Glomerular visceral epithelial cell (primary cell): Measurements from ENCODE around the gene SEC23B.
"Not testable (repeated sequence)": the region's sequence is repeated elsewhere in the genome, so short reads cannot be mapped to it uniquely, and the experiment has no call there.

ENCODE experiments used
- DNase-seq: peaks from one replicate; pipeline ENCODE4 v3.0.0-alpha.2; 2016; ENCODE audit errors: extremely low spot score

SEC23B gene

DNA sequence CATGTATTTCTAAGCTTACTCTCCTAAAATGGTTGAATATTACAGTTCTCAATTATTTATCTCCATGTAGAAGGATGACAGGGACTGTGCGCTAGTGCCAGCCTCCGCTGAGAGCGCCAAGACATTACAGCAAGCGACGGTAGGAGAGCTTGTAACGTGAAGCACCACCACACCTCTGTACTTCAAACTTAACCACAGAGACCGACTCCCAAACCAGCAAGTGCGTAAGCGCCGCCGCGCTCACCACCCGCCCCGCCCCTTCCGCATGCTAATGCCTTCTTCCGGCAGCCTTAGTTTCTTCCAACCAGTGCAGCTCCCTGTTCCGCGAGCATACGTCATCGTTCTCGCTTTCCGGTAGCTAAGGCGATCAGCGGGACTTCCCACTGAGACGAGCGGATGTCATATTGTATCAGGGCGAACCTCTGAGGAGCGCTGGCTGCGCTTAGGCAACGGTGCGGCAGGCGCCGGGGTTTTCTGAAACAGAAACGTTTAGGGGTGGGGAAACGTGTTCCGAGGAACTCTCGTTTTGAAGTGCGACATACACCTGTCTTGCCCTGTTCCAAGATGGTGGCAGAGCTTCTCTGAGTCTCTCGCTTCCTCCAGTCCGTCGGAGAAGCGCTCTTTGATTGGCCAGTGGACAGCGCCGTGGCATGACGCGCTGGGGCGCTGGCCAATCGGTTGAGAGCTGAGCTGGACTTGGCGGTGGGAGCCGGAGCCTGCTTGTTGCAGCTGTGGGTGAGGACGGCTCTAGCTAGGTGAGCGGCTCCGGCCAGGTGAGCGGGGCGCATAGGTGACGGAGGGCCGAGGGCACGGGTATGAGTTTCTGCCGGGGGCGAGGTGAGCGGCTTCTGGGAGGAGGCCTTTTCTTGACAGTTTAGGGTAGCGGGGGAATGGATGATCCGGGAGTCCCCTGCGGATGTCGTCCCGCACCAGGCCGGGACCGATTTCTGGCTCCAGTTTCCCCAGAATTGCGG lies at the start of gene SEC23B:
SEC23B (plus strand) TSS at position 723 of the 974 bp plus-strand sequence. CDS start 2,896 bp downstream, outside the sequence.
- peak; percentile 97 for DNase-seq

DNA sequence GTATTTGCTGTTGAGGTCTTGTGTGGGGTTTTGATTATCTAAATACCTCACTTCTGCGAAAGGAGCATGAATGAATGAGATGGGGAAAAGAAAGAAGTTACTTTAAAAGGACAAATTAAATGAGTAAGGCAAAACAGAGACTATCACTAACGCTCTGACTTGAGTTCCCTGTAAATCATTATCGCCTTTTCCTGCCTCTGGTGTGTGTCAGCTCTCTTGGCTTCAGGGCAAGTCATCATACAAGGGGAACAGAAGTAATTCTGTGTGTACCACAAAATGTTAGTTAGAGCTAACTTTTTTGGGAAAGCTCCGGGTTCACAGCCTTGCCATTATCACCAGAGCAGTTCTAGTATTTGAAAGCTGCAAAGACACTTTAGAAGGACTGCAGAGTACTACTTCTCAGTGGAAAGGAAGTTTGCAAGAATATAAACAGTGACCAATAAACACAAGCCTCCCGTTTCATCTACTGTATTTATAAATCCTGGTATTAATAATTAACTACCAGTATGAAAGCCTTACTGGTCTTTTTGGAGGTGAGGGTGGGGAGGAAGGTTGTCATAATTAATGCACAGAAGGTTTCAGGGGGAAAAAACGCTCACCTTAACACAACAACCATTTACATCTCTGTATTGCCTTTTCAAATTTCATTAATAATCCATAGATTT lies 42.1 kb upstream of the SEC23B start:
- peak; percentile 44 for DNase-seq

DNA sequence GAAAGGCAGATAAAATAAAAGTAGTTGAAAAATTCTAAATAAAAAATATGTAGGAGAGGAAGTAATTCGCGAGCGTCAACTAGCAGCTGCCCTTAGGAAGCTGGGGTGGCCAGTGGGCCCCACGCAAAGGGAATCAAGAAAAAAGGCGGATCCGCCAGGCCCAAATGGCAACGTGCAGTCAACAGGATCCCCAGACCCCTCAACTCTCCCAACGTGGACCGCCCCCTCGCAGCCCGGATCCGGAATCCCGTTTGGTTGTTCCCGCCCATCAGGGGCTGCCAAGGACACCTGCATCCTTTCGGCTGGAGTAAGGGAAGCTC lies 41.2 kb upstream of the SEC23B start:
- no peak for DNase-seq

DNA sequence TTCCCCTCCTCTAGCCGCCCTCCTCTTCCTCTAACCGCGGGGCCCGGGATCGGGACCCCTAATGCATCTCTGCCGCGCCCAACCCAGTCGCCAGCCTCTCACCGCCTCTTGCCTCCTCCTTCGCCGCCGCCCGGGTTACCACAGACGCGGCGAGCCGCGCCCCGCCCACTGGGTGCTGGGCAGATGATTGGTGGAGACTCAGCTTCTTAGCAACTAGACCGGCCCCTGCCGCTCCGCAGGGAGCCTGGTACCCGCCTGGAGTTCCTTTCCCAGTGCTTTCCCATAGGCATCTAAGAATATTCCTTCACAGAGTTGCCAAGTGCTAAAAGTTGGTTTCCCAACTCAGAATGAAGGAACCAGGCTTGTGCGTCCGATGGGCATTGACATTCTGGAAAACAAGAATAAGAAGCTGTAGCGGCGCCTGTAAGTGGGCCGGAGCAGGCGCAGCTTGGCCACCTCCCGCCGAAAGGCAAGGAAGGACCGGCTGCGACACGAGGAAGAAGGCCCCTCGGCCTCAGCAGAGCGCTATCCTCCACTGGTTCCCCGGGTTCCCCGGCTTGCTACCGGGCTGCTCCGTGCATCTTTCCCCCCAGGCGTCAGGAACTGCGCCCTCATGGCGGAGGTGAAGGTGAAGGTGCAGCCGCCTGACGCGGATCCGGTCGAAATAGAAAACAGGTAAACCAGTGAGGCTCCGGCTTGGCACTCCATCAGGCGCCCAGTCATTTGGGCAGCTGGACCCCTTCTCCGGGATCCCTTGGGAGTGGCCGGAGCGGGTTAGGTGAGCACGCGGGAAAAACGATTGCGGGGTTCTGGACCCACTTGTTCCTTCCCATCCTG lies 40.6 kb upstream of the SEC23B start, which contains the start of the genes DZANK1 and POLR3F:
DZANK1 (minus strand) TSS at position 137 of the 837 bp plus-strand sequence. CDS start 1,672 bp downstream, outside the sequence.
POLR3F (plus strand) TSS at position 497 of the 837 bp plus-strand sequence; CDS start at position 614, 117 bp downstream.
- peak; percentile 97 for DNase-seq

DNA sequence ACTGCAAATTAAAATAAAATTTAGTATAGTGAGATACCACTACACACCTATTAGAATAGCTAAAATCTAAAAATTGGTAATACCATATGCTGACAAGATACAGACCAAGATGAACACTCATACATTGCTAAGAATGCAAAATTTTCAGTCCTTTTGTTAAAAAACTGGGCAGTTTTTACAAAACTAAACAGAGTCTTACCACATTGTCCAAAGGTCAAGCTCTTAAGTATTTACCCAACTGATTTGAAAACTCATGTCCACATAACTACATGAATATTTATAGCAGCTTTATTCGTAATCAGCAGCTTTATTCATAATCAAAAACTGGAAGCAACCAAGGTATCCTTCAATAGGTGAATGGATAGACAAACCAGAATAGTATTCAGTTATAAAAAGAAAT lies 30.5 kb upstream of the SEC23B start:
- no peak for DNase-seq

DNA sequence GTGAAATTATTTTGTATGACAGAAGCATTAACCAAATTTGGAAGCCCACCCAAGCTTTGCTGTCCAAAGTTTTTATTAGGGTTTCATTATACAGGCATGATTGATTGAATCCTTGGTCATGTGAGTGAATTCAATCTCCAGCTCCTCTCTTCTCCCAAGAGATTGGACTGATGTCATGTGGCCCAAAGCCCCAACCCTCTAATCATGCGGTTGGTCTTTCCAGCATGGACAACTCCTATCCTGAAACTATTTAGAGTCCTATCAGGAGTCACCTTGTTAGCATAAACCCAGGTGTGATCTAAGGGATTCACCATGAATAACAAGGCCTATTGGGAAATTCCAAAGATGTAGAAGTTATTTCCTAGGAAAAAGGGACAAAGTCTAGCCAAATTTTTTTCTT lies 29.9 kb upstream of the SEC23B start:
- no peak for DNase-seq

DNA sequence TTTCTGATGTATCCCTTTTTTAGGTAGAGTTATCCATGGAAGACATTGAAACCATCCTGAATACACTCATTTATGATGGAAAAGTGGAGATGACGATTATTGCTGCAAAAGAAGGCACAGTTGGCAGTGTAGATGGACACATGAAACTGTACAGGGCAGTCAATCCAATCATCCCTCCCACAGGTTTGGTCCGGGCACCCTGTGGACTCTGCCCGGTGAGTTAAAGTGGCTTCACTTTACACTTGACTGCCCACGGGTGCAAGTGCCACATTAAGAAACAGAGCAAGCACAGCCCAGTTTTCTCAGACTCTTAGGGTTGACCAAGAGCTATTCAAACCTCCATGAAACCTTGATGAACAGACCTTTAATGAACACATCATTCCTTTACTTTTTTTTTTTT lies 26.1 kb upstream of the SEC23B start:
- DNase-seq = no peak

DNA sequence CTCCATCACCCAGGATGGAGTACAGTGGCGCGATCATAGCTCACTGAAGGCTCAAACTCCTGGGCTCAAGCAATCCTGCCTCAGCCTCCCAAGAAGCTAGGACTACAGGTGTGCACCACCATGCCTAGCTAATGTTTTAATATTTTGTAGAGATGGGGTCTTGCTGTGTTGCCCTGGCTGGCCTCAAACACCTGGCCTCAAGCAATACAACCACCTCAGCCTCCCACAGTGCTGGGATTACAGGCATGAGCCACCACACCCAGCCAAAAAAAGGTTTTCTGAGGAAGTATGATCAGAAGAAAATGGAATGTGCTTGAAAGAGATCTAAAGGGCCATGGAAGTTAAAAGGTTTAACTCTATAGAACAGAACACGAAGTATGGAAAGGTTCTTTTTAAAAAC lies 19.4 kb upstream of the SEC23B start:
- no peak for DNase-seq

DNA sequence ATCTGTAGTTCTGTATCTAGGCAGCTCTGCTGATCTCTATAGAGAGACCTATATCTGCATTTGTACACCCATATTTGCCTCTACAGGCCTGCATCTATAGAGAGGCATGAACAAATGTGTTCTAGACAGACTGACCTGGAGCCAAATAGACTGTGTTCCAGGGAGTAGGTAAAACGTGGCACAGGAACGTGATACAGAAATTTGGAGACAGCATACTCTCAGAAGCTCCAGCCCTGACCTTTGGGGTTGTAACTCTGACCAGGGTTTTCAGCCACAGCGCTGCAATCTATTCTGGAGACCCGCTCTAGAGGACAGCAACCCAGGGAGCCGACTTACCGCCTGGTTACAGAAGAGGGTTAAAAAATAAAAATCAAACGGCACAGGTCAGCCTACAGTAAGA lies 11.7 kb upstream of the SEC23B start:
- DNase-seq = peak; percentile 13

DNA sequence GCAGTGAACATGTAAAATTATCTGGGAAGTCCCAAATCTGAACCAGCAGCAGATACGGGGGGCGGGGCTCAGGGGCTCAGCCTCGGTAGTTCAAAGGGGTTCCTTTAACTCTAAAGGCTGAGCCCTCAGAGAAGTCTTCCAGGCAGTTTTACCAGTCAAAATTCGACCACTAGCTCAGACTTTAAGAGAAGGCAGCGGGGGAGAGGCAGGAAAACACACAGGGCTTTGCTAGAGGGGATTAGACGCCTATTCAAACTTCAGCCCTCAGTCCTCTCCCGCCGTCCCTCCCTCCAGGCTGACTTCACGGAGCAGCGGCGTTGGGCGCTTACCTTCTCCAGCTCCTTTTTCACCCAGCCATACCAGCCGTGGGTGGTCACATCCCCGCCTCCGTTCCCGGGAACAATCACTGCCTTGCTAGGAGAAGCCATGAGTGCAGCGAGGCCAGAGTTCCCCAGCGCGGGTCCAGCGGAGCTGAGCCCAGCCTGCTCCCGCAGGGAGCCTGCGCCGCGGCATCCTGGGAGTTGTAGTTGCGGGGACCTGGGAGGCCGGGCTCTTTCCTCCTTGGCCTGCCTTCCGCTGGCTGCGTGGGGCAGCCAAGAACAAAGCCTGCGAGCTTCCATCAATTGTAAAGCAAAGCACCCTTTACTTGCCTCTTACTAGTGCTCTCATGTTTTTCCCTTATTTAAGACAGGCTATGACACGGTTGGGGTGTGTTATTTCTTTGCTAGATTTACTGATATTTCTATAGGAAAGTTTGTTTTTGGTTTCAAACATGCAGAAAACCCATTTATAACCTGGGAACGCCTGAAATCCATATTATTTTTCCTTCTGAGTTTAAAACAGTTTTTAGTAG lies 10.8 kb upstream of the SEC23B start, which contains the start of gene RBBP9:
RBBP9 (minus strand) TSS at position 486 of the 853 bp plus-strand sequence; CDS start at position 428, 58 bp downstream.
- peak; percentile 85 for DNase-seq

DNA sequence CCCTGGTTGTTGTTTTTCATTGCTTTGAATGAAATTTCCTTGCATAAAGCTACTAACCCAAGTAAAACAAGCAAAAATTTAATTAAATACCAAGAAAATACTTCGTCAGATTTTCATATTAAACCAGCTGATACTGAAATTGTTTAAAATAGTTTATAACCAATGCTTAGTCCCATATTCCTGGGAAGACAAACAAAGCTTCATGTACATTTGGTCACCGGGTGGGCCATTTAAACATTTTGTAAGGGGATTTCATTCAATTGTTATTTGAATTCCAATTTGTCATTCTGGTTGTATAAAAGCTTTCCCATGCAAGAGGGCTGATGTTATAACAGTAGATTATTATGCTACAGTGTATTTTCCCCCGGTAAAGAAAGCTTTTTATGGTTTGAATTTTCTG lies 10.1 kb upstream of the SEC23B start:
- DNase-seq = no peak

DNA sequence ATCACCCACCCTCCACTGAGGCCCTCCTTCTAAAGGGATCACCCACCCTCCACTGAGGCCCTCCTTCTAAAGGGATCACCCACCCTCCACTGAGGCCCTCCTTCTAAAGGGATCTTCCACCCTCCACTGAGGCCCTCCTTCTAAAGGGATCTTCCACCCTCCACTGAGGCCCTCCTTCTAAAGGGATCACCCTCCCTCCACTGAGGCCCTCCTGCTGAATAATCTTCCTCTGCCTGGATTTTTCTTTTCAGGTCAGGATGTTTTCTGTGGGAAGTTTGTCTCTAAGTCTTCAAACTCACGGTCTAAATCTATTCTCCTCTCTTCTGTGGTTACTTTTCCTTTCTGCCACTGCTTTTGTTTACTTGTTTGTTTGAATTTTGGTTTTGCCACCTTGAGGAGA lies 6.1 kb upstream of the SEC23B start:
- not testable (repeated sequence) for DNase-seq

DNA sequence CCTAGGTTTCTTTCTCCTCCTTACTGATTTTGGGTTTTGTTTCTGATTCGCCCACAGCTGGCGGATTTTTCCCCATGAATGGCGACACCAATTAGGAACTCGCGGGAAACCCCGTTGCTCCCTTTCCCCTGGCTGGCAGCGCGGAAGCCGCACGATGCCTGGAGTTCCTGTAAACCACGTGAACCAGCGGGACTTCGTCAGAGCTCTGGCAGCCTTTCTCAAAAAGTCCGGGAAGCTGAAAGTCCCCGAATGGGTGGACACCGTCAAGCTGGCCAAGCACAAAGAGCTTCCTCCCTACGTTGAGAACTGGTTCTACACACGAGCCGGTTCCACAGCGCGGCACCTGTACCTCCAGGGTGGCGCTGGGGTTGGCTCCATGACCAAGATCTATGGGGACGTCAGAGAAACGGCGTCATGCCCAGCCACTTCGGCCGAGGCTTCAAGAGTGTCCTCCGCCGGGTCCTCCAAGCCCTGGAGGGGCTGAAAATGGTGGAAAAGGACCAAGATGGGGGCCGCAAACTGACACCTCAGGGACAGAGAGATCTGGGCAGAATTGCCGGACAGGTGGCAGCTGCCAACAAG lies 3.2 kb upstream of the SEC23B start:
- no peak for DNase-seq

DNA sequence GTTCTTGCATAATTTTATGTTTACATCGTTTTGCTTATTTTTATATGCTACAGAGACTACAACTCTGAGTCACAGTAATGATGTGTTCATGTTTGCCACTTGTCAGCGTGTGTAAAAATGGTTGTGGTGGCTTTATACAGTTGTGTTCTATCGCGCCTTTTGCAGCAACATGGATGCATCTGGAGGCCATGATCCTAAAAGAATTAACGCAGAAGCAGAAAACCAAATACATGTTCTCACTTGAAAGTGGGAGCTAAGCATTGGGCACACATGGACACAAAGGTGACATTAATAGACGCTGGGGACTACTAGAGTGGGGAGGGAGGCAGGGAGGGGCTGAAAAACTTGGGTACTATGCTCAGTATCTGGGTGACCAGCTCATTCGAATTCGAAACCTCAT lies 996 bp upstream of the SEC23B start:
- no peak for DNase-seq

DNA sequence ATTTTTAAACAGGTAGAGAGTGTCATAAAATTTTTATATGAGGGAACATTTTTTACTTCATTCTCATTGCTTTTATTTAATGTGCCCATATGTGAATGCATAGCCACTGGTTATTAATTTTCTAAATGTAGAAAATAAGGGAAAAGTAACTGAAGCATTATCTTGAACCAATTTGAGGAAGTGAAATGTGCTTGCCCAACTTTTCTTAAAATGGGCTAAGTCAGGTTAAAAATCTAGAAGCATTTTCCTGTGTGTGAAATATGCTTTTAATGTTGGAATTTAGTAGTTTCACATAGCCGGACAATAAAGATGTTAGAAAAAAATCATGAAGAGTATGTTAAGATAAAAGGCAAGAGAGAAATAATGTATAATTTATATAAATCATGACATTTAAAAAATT lies 3.8 kb downstream of the SEC23B start:
- no peak for DNase-seq

DNA sequence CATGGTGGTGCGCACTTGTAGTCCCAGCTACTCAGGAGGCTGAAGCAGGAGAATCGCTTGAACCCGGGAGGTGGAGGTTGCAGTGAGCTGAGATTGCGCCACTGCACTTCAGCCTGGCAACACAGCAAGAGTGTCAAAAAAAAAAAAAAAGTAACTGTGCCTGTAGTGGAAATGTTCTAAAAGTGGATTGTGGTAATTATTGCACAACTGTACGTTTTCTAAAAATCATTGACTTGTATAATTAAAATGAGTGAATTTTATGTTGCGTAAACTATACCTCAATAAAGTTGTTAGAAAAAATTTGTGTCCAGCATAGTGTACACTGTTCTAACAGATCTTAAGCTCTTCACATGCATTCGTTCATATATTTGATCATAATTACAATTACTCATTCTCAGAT lies 5.5 kb downstream of the SEC23B start:
- no peak for DNase-seq

DNA sequence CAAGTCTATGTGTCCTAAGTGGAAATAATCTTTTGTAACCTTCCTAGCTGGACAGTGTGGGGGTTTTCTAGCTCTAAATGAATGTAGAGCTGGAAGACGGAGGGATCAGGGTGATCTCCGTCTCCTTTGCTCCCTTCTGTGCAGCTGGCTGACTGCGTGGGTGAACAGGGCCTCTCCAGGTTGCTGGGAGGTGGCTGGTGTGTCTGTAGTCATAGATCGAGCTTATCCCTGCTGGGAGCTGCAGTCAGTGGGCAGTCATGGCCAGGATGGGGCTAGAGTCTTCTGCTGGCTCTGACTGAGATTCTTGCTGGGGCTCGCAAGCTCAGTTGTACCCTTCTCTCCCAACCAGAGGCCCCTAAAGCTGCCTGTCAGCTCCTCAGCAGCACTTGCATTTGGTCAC lies 6.4 kb downstream of the SEC23B start:
- no peak for DNase-seq

DNA sequence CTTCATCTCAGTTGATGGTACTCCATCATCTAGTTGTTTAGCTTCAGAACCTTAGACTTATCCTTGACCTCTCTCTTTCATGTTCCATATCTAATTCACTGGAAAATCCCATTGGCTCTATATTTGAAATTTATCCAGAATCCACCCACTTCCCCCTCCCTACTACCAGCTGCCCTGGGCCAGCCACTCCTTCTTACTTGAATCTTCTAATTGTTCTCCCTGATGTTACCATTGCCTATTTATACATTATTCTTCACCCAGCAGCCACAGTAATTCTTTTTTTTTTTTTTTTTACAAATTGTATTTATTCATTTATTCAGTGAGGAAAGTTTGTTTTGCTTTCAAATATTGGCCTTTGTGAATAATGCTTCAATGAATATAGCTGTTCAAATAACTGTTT lies 8.2 kb downstream of the SEC23B start:
- no peak for DNase-seq

DNA sequence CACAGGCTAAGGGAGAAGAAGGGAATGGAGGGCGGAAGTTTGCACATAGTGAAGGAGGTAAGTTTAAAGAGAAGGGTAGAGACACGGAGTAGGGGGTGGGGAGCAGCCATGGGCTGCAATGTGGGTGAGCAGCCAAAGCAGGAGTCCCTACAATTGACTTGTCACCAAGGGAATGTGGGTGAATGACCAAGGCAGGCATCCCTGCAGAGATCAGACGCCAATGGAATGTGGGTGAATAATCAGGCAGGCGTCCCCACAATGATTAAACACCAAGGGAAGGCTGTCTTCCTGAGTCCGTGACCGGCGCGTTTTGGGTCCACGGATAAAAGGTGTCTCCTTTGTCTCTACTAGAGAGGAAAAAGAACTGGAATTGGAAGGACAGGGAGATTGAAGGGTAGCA lies 14.3 kb downstream of the SEC23B start:
- DNase-seq = peak; percentile 62

DNA sequence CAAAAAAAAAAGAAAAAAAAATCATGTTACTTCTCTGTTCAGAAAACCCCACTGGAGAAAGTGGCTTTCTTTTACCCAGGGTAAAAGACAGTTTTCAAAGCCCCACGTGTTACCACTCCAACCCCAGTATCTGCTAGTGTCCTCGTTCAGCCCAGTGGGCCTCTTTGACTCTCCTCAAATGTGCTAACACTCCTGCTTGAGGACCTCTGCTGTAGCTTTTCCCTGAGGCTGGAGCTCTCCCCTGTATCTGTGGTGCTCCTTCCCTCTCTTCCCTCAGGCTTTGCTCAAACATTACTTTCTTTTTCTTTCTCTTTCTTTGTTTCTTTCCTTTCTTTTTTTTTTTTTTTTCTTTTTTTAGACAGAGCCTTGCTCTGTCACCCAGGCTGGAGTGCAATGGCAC lies 15.3 kb downstream of the SEC23B start:
- DNase-seq = no peak

DNA sequence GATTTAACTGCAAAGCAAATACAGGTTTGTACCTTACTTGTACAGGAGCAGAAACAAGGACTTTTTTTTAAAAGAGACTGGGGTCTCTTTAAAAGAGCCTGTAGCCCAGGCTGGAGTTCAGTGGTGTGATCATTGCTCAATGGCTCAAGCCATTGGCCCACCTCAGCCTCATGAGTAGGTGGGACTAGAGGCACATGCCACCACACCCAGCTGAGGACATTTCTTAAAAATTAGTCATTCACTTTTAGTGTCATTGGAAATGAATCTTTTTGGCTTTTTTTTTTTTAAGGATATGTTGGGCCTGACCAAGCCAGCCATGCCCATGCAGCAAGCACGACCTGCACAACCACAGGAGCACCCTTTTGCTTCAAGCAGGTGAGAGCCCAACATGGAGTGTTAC lies 16.9 kb downstream of the SEC23B start:
- peak; percentile 54 for DNase-seq
